ENCODE data around the gene RNF175. TPM values are rescaled to one million over a fixed set of nuclear protein-coding genes. Genes with fewer than 3 reads are reported as not detected.

The RNF175 gene
- total RNA-seq, 1 experiment from 2014 or later: 5.4 TPM

DNA sequence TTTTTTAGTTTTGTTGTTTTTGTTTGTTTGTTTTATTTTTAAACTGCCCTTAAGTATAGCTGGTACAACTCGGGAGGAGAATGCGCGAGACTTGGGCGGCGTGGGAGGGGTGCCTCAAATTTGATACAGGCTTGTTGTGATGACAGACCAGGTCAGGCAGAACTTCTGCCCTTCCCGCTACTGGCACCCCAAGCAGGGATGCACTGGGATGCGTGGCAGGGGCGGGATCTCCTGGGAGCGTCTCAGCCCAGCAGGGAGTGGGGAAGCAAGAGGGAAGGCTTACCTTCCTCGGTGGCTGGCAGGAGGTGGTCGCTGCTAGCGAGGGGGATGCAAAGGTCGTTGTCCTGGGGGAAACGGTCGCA is 28.2 kb upstream of the RNF175 start (continued):
- TF ChIP-seq ZNF263 (CRISPR knock-in tag; IDR thresholded peaks at IDR 0.05; ENCODE audit: low read depth) (no peak), NR2C2 (CRISPR knock-in tag; IDR thresholded peaks at IDR 0.05) (no peak), TEAD1 (CRISPR knock-in tag; IDR thresholded peaks at IDR 0.05) (no peak), RORB (CRISPR knock-in tag; IDR thresholded peaks at IDR 0.05) (no peak), ETV6 (CRISPR knock-in tag; IDR thresholded peaks at IDR 0.05) (no peak), JUN (CRISPR knock-in tag; IDR thresholded peaks at IDR 0.05) (0 out of 2 replicates have a peak, but pooled peaks have one; percentile 5), NR3C1 (CRISPR knock-in tag; conservative IDR thresholded peaks at IDR 0.05; ENCODE audit: low read depth) (no peak), EMX1 (CRISPR knock-in tag; IDR thresholded peaks at IDR 0.05) (no peak), FOXK1 (CRISPR knock-in tag; IDR thresholded peaks at IDR 0.05) (peak; percentile 17; the same call in 1 of the 2 replicates)
- TF ChIP-seq, protein P1, sequence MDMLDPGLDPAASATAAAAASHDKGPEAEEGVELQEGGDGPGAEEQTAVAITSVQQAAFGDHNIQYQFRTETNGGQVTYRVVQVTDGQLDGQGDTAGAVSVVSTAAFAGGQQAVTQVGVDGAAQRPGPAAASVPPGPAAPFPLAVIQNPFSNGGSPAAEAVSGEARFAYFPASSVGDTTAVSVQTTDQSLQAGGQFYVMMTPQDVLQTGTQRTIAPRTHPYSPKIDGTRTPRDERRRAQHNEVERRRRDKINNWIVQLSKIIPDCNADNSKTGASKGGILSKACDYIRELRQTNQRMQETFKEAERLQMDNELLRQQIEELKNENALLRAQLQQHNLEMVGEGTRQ (CRISPR knock-in tag; IDR thresholded peaks at IDR 0.05): no peak
- TF ChIP-seq, protein P2, sequence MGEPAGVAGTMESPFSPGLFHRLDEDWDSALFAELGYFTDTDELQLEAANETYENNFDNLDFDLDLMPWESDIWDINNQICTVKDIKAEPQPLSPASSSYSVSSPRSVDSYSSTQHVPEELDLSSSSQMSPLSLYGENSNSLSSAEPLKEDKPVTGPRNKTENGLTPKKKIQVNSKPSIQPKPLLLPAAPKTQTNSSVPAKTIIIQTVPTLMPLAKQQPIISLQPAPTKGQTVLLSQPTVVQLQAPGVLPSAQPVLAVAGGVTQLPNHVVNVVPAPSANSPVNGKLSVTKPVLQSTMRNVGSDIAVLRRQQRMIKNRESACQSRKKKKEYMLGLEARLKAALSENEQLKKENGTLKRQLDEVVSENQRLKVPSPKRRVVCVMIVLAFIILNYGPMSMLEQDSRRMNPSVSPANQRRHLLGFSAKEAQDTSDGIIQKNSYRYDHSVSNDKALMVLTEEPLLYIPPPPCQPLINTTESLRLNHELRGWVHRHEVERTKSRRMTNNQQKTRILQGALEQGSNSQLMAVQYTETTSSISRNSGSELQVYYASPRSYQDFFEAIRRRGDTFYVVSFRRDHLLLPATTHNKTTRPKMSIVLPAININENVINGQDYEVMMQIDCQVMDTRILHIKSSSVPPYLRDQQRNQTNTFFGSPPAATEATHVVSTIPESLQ (CRISPR knock-in tag; IDR thresholded peaks at IDR 0.05): no peak
- TF ChIP-seq, protein P3, sequence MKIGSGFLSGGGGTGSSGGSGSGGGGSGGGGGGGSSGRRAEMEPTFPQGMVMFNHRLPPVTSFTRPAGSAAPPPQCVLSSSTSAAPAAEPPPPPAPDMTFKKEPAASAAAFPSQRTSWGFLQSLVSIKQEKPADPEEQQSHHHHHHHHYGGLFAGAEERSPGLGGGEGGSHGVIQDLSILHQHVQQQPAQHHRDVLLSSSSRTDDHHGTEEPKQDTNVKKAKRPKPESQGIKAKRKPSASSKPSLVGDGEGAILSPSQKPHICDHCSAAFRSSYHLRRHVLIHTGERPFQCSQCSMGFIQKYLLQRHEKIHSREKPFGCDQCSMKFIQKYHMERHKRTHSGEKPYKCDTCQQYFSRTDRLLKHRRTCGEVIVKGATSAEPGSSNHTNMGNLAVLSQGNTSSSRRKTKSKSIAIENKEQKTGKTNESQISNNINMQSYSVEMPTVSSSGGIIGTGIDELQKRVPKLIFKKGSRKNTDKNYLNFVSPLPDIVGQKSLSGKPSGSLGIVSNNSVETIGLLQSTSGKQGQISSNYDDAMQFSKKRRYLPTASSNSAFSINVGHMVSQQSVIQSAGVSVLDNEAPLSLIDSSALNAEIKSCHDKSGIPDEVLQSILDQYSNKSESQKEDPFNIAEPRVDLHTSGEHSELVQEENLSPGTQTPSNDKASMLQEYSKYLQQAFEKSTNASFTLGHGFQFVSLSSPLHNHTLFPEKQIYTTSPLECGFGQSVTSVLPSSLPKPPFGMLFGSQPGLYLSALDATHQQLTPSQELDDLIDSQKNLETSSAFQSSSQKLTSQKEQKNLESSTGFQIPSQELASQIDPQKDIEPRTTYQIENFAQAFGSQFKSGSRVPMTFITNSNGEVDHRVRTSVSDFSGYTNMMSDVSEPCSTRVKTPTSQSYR (CRISPR knock-in tag; IDR thresholded peaks at IDR 0.05): no peak

DNA sequence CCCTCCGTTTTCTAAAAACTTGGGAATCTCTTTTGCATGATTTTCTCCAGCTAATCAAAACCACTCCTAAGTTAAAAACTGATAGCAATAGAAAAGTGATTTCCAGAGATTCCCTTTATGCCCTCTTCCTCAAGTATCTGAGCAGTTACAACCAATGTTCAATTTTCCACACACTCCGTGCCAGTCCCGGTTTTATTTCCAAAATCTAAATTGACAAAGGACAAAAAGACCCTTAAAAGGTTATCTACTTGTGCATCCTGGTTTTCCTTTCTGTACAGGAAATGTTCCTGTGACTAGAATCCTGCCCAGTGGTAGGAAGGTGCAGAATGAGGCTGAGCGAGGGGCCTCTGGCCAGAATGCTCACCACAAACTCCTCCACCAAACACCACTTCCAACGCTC is 27.8 kb upstream of the RNF175 start:
- ChIA-PET POLR2A (no interaction called here), CTCF (interaction anchor here (0.7 to 2.7 kb wide), 6 partner anchors 11 to 332 kb away, joined by 3 to 15 read pairs (median 8); no protein-coding TSS in a partner anchor)
- peak overlapping the region; percentile 96 for H3K27ac Mint-ChIP-seq
- H3K4me1 Mint-ChIP-seq: peaks cover 50% of the 10 kb centered on the region
- H3K36me3 Mint-ChIP-seq: peaks cover 57% of the 10 kb centered on the region
- no peaks in the 10 kb centered on the region for H3K9me3 Mint-ChIP-seq
- DNase-seq (ENCODE audit: low spot score) (no peak), ATAC-seq (no peak)
- no peaks in the 10 kb centered on the region for H3K27me3 Mint-ChIP-seq (ENCODE audit: low read depth)
- H3K4me3 Mint-ChIP-seq: peak overlapping the region; percentile 98
- TF ChIP-seq, protein P4, sequence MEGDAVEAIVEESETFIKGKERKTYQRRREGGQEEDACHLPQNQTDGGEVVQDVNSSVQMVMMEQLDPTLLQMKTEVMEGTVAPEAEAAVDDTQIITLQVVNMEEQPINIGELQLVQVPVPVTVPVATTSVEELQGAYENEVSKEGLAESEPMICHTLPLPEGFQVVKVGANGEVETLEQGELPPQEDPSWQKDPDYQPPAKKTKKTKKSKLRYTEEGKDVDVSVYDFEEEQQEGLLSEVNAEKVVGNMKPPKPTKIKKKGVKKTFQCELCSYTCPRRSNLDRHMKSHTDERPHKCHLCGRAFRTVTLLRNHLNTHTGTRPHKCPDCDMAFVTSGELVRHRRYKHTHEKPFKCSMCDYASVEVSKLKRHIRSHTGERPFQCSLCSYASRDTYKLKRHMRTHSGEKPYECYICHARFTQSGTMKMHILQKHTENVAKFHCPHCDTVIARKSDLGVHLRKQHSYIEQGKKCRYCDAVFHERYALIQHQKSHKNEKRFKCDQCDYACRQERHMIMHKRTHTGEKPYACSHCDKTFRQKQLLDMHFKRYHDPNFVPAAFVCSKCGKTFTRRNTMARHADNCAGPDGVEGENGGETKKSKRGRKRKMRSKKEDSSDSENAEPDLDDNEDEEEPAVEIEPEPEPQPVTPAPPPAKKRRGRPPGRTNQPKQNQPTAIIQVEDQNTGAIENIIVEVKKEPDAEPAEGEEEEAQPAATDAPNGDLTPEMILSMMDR (IDR thresholded peaks at IDR 0.05): no peak
- TF ChIP-seq, protein P5, sequence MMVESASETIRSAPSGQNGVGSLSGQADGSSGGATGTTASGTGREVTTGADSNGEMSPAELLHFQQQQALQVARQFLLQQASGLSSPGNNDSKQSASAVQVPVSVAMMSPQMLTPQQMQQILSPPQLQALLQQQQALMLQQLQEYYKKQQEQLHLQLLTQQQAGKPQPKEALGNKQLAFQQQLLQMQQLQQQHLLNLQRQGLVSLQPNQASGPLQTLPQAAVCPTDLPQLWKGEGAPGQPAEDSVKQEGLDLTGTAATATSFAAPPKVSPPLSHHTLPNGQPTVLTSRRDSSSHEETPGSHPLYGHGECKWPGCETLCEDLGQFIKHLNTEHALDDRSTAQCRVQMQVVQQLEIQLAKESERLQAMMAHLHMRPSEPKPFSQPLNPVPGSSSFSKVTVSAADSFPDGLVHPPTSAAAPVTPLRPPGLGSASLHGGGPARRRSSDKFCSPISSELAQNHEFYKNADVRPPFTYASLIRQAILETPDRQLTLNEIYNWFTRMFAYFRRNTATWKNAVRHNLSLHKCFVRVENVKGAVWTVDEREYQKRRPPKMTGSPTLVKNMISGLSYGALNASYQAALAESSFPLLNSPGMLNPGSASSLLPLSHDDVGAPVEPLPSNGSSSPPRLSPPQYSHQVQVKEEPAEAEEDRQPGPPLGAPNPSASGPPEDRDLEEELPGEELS (CRISPR knock-in tag; IDR thresholded peaks at IDR 0.05): no peak
- TF ChIP-seq JUN (CRISPR knock-in tag; IDR thresholded peaks at IDR 0.05): no peak
- TF ChIP-seq, protein P6, sequence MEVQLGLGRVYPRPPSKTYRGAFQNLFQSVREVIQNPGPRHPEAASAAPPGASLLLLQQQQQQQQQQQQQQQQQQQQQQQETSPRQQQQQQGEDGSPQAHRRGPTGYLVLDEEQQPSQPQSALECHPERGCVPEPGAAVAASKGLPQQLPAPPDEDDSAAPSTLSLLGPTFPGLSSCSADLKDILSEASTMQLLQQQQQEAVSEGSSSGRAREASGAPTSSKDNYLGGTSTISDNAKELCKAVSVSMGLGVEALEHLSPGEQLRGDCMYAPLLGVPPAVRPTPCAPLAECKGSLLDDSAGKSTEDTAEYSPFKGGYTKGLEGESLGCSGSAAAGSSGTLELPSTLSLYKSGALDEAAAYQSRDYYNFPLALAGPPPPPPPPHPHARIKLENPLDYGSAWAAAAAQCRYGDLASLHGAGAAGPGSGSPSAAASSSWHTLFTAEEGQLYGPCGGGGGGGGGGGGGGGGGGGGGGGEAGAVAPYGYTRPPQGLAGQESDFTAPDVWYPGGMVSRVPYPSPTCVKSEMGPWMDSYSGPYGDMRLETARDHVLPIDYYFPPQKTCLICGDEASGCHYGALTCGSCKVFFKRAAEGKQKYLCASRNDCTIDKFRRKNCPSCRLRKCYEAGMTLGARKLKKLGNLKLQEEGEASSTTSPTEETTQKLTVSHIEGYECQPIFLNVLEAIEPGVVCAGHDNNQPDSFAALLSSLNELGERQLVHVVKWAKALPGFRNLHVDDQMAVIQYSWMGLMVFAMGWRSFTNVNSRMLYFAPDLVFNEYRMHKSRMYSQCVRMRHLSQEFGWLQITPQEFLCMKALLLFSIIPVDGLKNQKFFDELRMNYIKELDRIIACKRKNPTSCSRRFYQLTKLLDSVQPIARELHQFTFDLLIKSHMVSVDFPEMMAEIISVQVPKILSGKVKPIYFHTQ (CRISPR knock-in tag; IDR thresholded peaks at IDR 0.05): no peak
- TF ChIP-seq ZNF232 (CRISPR knock-in tag; IDR thresholded peaks at IDR 0.05): no peak
- TF ChIP-seq, protein P7, sequence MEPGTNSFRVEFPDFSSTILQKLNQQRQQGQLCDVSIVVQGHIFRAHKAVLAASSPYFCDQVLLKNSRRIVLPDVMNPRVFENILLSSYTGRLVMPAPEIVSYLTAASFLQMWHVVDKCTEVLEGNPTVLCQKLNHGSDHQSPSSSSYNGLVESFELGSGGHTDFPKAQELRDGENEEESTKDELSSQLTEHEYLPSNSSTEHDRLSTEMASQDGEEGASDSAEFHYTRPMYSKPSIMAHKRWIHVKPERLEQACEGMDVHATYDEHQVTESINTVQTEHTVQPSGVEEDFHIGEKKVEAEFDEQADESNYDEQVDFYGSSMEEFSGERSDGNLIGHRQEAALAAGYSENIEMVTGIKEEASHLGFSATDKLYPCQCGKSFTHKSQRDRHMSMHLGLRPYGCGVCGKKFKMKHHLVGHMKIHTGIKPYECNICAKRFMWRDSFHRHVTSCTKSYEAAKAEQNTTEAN (CRISPR knock-in tag; IDR thresholded peaks at IDR 0.05): no peak
- TF ChIP-seq, protein P8, sequence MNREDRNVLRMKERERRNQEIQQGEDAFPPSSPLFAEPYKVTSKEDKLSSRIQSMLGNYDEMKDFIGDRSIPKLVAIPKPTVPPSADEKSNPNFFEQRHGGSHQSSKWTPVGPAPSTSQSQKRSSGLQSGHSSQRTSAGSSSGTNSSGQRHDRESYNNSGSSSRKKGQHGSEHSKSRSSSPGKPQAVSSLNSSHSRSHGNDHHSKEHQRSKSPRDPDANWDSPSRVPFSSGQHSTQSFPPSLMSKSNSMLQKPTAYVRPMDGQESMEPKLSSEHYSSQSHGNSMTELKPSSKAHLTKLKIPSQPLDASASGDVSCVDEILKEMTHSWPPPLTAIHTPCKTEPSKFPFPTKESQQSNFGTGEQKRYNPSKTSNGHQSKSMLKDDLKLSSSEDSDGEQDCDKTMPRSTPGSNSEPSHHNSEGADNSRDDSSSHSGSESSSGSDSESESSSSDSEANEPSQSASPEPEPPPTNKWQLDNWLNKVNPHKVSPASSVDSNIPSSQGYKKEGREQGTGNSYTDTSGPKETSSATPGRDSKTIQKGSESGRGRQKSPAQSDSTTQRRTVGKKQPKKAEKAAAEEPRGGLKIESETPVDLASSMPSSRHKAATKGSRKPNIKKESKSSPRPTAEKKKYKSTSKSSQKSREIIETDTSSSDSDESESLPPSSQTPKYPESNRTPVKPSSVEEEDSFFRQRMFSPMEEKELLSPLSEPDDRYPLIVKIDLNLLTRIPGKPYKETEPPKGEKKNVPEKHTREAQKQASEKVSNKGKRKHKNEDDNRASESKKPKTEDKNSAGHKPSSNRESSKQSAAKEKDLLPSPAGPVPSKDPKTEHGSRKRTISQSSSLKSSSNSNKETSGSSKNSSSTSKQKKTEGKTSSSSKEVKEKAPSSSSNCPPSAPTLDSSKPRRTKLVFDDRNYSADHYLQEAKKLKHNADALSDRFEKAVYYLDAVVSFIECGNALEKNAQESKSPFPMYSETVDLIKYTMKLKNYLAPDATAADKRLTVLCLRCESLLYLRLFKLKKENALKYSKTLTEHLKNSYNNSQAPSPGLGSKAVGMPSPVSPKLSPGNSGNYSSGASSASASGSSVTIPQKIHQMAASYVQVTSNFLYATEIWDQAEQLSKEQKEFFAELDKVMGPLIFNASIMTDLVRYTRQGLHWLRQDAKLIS (CRISPR knock-in tag; IDR thresholded peaks at IDR 0.05; ENCODE audit: borderline replicate concordance): no peak
